ENCODE results near the gene GUCA2B. TPM values are rescaled to one million over a fixed set of nuclear protein-coding genes. Genes with fewer than 3 reads are reported as not detected.

GUCA2B gene
- total RNA-seq, 4 donors from 2014 or later = 1.0 TPM; not detected in 3

GRCh38 chr1:42179900-42180329 is 26.7 kb downstream of the GUCA2B start:
- no peak for ATAC-seq
- no peak for DNase-seq
- Histone ChIP-seq H3K27me3 (no peaks in the 10 kb centered on the region), H3K4me1 (no peaks in the 10 kb centered on the region), H3K4me3 (no peak overlapping the region), H3K36me3 (peaks cover 0 to 5% of the 10 kb centered on the region in 2 donors), H3K9me3 (no peaks in the 10 kb centered on the region), H3K27ac (no peak overlapping the region)
- intact Hi-C loops (cut with DNase I; ENCODE audit: low total_unique reads) (loop anchor here (10.0 kb wide), 1 partner anchor 275 kb away; the partner anchor contains the start of genes PPCS and ZMYND12), in situ Hi-C loops (cut with MboI; ENCODE audit: low sequenced_read_pairs in 4 of 4) (loop anchor here in 2 of 4 donors (10.0 kb wide), 2 partner anchors 145 to 605 kb away; no protein-coding TSS in a partner anchor)
- TF ChIP-seq CTCF (IDR thresholded peaks at IDR 0.05 in 4 of 5, conservative IDR thresholded peaks at IDR 0.05 in 1 of 5) (no peak), POLR2A (IDR thresholded peaks at IDR 0.05) (no peak)

- DNase-seq (no peak), ATAC-seq (no peak)
- Histone ChIP-seq H3K27ac (no peak overlapping the region), H3K36me3 (peaks cover 0 to 18% of the 10 kb centered on the region in 2 donors), H3K4me1 (no peaks in the 10 kb centered on the region), H3K4me3 (no peak overlapping the region), H3K9me3 (no peaks in the 10 kb centered on the region), H3K27me3 (no peaks in the 10 kb centered on the region)
- in situ Hi-C loops (cut with MboI; ENCODE audit: low sequenced_read_pairs in 4 of 4) (no loop called here), intact Hi-C loops (cut with DNase I; ENCODE audit: low total_unique reads) (no loop called here)
- no peak for TF ChIP-seq POLR2A (IDR thresholded peaks at IDR 0.05)
These were observed 28.5 kb downstream of the GUCA2B start for GRCh38 chr1:42181687-42182086.

- no peaks in the 10 kb centered on the region for H3K27me3 ChIP-seq
- DNase-seq (no peak), ATAC-seq (no peak)
- in situ Hi-C loops (cut with MboI; ENCODE audit: low sequenced_read_pairs in 4 of 4) = no loop called here
- intact Hi-C loops (cut with DNase I; ENCODE audit: low total_unique reads) = no loop called here
- no peak overlapping the region for H3K4me3 ChIP-seq
- H3K36me3 ChIP-seq = peaks cover 1 to 20% of the 10 kb centered on the region in 2 donors
- TF ChIP-seq POLR2A (IDR thresholded peaks at IDR 0.05) (no peak), CTCF (IDR thresholded peaks at IDR 0.05 in 4 of 5, conservative IDR thresholded peaks at IDR 0.05 in 1 of 5) (no peak)
- H3K9me3 ChIP-seq = no peaks in the 10 kb centered on the region
- no peaks in the 10 kb centered on the region for H3K4me1 ChIP-seq
- H3K27ac ChIP-seq = no peak overlapping the region
These were observed 30.2 kb downstream of the GUCA2B start for GRCh38 chr1:42183210-42183956.

- H3K4me3 ChIP-seq = no peak overlapping the region
- intact Hi-C loops (cut with DNase I; ENCODE audit: low total_unique reads) (no loop called here), in situ Hi-C loops (cut with MboI; ENCODE audit: low sequenced_read_pairs in 4 of 4) (no loop called here)
- no peak for ATAC-seq
- TF ChIP-seq POLR2A (IDR thresholded peaks at IDR 0.05) (no peak), CTCF (IDR thresholded peaks at IDR 0.05 in 4 of 5, conservative IDR thresholded peaks at IDR 0.05 in 1 of 5) (no peak)
- no peaks in the 10 kb centered on the region for H3K4me1 ChIP-seq
- DNase-seq = no peak
- H3K27ac ChIP-seq = no peak overlapping the region
- H3K36me3 ChIP-seq = peaks cover 2 to 20% of the 10 kb centered on the region in 2 donors
- H3K9me3 ChIP-seq = no peaks in the 10 kb centered on the region
- no peaks in the 10 kb centered on the region for H3K27me3 ChIP-seq
These were observed 30.7 kb downstream of the GUCA2B start for GRCh38 chr1:42183957-42184268.

GRCh38 chr1:42184616-42185015 is 31.4 kb downstream of the GUCA2B start:
- ATAC-seq (no peak), DNase-seq (no peak)
- Histone ChIP-seq H3K36me3 (peaks cover 2 to 20% of the 10 kb centered on the region in 2 donors), H3K9me3 (no peaks in the 10 kb centered on the region), H3K27me3 (no peaks in the 10 kb centered on the region), H3K27ac (no peak overlapping the region), H3K4me1 (no peaks in the 10 kb centered on the region), H3K4me3 (no peak overlapping the region)
- TF ChIP-seq POLR2A (IDR thresholded peaks at IDR 0.05) (no peak), CTCF (IDR thresholded peaks at IDR 0.05 in 4 of 5, conservative IDR thresholded peaks at IDR 0.05 in 1 of 5) (no peak)
- in situ Hi-C loops (cut with MboI; ENCODE audit: low sequenced_read_pairs in 4 of 4) (no loop called here), intact Hi-C loops (cut with DNase I; ENCODE audit: low total_unique reads) (no loop called here)
